ENCODE measurements around the gene DGCR6L.
"Not testable (repeated sequence)": the region's sequence is repeated elsewhere in the genome, so short reads cannot be mapped to it uniquely, and the experiment has no call there.

DGCR6L gene

DNA sequence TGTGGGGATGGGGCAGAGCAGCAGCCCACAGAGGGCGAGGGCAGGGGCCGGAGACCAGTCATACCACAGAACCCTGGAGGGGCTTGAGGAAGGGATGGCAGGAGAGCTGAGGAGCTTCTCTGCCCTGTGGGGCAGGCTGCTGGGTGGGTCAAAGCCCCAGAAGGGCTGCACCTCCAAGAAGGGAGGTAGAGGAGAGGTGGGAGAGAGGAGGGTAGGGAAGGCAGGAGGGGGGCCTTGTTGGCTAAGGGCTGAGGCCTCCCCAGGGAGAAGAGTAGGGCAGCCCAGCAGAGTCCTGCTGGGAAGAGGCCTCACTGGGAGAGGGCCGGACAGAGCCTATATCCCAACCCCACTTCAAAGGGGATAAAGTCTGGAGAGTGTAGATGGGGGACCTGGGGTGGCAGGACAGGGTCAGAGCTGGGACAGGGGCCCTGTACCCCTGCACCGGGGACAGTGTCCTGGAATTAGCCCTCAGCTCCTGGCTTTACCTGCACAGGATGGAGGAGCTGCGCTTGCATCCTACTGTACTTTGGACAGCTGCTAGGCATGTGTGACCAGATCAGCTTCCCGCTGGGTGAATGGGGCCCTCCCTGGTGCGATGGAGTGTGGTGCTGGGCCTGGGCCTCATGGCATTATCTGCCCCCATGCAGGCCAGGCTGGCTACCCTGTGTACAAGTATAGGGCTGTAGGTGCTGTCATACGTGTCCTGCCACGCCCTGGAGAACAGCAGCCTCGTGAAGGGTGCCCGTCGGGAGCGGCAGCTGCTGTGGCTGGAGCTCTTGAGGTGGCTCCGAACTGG is 7.3 kb downstream of the DGCR6L start:
- no peak for TF ChIP-seq ZFP30 (CRISPR knock-in tag; IDR thresholded peaks at IDR 0.05)
- no peak for TF ChIP-seq ZNF565 (CRISPR knock-in tag; conservative IDR thresholded peaks at IDR 0.05; ENCODE audit: low read depth)
- no peak for ATAC-seq

DNA sequence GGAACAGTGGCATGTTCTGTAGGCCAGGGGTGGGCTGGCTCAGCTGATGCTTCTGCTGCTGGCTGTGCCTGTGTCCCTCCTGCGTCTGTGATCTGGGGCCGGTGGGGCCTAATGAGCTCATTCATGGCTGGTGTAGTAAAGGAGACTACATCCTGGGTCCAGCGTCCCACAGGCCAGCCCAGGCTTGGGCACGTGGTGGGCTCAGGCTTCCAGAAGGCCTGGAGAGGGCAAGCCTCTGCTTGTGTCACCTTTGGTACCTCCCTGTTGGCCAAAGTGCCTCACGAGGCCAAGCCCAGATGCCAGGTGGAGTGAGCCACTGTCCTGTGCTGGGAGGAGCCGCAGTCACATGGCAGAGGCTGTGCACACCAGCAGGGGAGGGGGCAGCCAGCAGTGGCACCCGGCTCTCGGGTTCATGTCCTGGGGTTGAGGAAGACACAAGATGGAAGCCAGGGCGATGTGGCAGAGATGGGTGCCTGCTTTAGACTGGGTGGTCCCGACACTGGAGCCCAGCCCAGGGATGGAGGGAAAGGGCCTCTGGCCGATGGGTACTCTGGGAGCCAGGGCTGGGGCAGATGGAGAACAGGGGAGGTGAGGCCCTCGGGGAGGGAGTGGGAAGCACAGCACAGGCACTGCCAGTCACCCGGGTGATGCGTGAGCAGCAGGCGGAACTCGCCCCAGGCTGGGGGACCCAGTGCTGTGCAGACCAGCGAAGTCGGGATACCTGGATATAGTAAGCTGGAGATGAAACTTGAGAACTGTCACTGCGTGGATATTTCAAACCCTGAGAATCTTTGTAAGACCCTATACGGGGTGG is 8.4 kb downstream of the DGCR6L start:
- ATAC-seq: not testable (repeated sequence)

DNA sequence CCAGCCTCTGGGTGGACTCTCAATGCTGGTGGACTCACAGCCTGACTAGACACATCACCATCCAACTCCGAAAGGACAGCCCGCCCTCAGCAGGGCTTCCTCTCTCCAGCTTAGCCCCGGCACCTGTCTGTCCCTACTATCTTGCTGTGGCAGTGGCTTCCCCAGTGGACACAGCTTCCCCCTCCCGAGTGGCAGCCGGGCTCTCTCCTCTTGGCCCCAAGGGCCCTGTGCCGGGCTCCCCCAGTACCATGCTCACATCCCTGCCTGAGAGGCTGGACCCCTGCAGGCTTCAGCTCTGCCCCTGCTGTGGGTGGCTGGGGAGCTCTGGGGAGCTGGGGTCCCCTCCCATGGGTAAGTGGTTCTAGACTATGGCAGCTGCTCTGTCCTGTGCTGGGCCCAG is 9.1 kb downstream of the DGCR6L start:
- not testable (repeated sequence) for ATAC-seq

- ATAC-seq: not testable (repeated sequence)
Observed at GRCh38 chr22:20310180-20310579, 9.7 kb downstream of the DGCR6L start.

DNA sequence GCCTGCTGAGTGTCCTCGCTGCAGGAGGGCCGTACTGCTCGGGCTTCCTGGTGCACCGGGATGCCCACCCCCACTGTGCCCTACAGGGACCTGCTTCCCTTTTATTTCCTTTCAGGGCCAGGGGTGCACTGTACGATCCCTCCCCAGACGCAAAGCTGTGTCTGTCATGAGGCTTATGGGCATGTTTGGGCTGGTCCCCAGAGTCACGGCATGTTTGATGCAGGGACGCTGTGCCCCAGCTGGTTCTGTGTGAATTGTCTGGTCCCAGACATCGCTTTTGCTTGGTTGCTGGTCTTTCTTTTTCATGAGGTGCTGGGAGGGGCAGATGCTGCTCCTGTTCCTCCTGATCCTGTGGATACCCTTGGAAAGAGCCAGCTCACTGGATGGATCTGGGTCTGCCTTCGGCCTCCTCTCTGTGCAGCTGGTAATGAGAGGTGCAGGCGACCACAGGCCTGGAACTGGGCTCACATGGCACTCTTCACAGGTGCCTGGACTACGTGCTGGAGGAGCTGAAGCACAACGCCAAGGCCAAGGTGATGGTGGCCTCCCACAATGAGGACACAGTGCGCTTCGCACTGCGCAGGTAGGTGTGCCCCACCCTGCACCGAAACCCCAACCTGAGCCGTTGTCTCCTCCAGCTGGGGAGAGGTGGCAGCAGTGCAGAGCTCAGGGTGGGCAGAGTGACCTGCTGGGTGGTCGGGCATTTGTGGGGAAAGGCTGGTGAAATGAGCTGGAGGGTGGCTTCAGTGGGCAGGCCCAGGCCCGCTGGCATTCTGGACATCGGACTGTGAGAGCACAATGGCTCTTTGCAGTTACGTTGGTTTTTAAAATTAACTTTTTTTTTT is 10.8 kb downstream of the DGCR6L start:
- ATAC-seq: not testable (repeated sequence)

GRCh38 chr22:20307448-20308447 is 12.1 kb downstream of the DGCR6L start:
- not testable (repeated sequence) for ATAC-seq

DNA sequence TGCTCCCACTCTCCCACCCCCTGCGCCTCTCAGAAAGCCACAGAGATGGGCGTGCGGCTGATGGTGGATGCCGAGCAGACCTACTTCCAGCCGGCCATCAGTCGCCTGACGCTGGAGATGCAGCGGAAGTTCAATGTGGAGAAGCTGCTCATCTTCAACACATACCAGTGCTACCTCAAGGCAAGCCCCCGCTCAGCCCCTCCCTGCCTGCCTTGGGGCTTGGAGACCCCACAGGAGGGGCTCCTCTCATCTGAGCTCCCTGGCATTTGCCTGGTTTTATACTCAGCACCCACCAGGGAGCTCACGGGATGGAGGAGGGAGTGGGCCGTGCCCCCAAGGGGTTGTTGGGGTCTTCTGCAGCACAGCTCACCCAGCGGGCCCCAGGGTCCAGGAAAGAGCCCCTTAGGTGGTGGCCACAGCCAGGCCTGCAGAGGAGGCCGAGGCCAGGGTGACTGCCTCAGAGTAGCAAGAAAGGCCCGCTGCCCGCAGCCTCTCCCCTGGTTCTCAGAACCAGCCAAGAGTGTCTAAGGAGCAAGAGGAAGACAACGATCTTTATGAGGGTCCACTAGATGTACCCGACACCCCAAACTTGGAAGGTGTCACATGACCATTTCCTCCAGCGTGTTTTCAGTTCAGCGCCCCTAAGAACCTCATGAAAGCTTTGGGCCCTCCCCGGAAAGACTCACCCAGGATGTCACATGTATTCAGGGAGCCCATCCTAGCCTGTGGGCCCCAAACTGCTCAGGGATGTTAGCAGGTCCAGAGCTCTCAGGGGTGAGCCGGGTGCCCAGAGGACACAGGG is 13.0 kb downstream of the DGCR6L start:
- ATAC-seq: not testable (repeated sequence)

- ATAC-seq: no peak
- no peak for TF ChIP-seq CSDC2 (CRISPR knock-in tag; IDR thresholded peaks at IDR 0.05)
- TF ChIP-seq TCF4 (CRISPR knock-in tag; IDR thresholded peaks at IDR 0.05; ENCODE audit: borderline replicate concordance): no peak
- no peak for TF ChIP-seq ZC3H10 (CRISPR knock-in tag; IDR thresholded peaks at IDR 0.05)
- TF ChIP-seq GLIS3 (CRISPR knock-in tag; IDR thresholded peaks at IDR 0.05): no peak
- no peak for TF ChIP-seq ZFP30 (CRISPR knock-in tag; IDR thresholded peaks at IDR 0.05)
- TF ChIP-seq ISL1 (CRISPR knock-in tag; IDR thresholded peaks at IDR 0.05): no peak
- no peak for TF ChIP-seq RARB (CRISPR knock-in tag; IDR thresholded peaks at IDR 0.05)
- TF ChIP-seq OSR1 (CRISPR knock-in tag; IDR thresholded peaks at IDR 0.05): no peak
- TF ChIP-seq SNAI2 (CRISPR knock-in tag; IDR thresholded peaks at IDR 0.05): no peak
- TF ChIP-seq PATZ1 (CRISPR knock-in tag; IDR thresholded peaks at IDR 0.05; ENCODE audit: borderline replicate concordance): no peak
- TF ChIP-seq BACH2 (CRISPR knock-in tag; IDR thresholded peaks at IDR 0.05; ENCODE audit: borderline replicate concordance): no peak
- TF ChIP-seq ARNTL (CRISPR knock-in tag; IDR thresholded peaks at IDR 0.05; ENCODE audit: borderline replicate concordance, low read depth): no peak
- TF ChIP-seq PPARA (CRISPR knock-in tag; IDR thresholded peaks at IDR 0.05; ENCODE audit: borderline replicate concordance): no peak
- TF ChIP-seq ZNF70 (CRISPR knock-in tag; IDR thresholded peaks at IDR 0.05): no peak
- TF ChIP-seq, protein P1, sequence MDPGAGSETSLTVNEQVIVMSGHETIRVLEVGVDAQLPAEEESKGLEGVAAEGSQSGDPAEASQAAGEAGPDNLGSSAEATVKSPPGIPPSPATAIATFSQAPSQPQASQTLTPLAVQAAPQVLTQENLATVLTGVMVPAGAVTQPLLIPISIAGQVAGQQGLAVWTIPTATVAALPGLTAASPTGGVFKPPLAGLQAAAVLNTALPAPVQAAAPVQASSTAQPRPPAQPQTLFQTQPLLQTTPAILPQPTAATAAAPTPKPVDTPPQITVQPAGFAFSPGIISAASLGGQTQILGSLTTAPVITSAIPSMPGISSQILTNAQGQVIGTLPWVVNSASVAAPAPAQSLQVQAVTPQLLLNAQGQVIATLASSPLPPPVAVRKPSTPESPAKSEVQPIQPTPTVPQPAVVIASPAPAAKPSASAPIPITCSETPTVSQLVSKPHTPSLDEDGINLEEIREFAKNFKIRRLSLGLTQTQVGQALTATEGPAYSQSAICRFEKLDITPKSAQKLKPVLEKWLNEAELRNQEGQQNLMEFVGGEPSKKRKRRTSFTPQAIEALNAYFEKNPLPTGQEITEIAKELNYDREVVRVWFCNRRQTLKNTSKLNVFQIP (CRISPR knock-in tag; IDR thresholded peaks at IDR 0.05; ENCODE audit: borderline replicate concordance, low read depth): no peak
- TF ChIP-seq, protein P2, sequence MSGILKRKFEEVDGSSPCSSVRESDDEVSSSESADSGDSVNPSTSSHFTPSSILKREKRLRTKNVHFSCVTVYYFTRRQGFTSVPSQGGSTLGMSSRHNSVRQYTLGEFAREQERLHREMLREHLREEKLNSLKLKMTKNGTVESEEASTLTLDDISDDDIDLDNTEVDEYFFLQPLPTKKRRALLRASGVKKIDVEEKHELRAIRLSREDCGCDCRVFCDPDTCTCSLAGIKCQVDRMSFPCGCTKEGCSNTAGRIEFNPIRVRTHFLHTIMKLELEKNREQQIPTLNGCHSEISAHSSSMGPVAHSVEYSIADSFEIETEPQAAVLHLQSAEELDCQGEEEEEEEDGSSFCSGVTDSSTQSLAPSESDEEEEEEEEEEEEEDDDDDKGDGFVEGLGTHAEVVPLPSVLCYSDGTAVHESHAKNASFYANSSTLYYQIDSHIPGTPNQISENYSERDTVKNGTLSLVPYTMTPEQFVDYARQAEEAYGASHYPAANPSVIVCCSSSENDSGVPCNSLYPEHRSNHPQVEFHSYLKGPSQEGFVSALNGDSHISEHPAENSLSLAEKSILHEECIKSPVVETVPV (CRISPR knock-in tag; IDR thresholded peaks at IDR 0.05): no peak
- no peak for TF ChIP-seq ESRRG (CRISPR knock-in tag; IDR thresholded peaks at IDR 0.05)
- no peak for TF ChIP-seq ZFP3 (CRISPR knock-in tag; IDR thresholded peaks at IDR 0.05)
Observed at GRCh38 chr22:20305894-20306645, 13.8 kb downstream of the DGCR6L start.

Measured in SK-N-SH treated with all-trans-retinoic acid at 6 μM for 48 hours (cell line).